ENCODE results near the gene IL27RA.
A peak's percentile ranks its signal among the peaks of the same experiment; 100 is the strongest.

The IL27RA gene

DNA sequence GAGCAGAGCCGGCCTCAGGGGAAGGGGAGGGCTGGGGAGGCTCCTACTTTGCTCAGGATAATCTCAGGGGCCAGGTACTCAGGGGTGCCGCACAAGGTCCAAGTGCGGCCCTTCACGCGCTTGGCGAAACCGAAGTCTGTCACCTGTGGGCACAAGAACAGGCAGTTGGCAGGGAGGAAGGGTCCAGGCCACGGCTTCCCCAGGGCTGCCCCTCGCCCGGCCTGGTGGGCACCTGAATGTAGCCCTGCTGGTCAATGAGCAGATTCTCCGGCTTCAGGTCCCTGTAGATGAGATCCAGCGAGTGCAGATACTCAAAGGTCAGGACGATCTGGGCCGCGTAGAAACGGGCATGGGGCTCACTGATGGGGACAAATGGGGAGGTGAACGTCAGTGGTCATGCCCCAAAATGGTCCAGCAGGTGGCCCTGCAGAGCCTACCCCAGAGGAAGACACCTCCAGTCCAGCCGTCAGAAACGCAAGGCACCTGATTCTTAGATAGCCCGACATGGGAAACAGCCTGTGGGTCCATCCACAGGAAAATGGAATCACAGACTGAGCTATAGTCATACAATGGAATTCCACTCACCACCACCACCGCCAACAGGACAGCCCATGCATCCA is 66.1 kb downstream of the IL27RA start:
- H2BK12ac ChIP-seq (ENCODE audit: low read length), result no peak overlapping the region
- H2AFZ ChIP-seq (ENCODE audit: low read length), result no peak overlapping the region
- H3K4me3 ChIP-seq (ENCODE audit: low read length in 2 of 2), result no peak overlapping the region
- H3K27ac ChIP-seq (replicated peaks; ENCODE audit: low read length), result no peak overlapping the region
- no peak for DNase-seq (ENCODE audit: low spot score)
- H3K4ac ChIP-seq (ENCODE audit: low read length), result no peak overlapping the region
- no peaks in the 10 kb centered on the region for H3K27me3 ChIP-seq (ENCODE audit: control insufficient read depth in 3 of 3, insufficient read depth in 3 of 3, low read depth in 1 of 3, low read length in 3 of 3)
- no peak overlapping the region for H3K18ac ChIP-seq (ENCODE audit: low read length)
- H3K23ac ChIP-seq (ENCODE audit: low read depth, low read length, poor library complexity), result peak overlapping the region; percentile 37
- H2BK120ac ChIP-seq (ENCODE audit: low read depth, low read length), result no peak overlapping the region
- no peak overlapping the region for H2AK5ac ChIP-seq (ENCODE audit: low read depth, low read length)
- WGBS, 2 donors (ENCODE audit: extremely low coverage in 2 of 2, insufficient read length in 2 of 2, insufficient replicate concordance in 1 of 2), result no CpG with 5 or more reads among the region's 21 CpGs
- H3K14ac ChIP-seq (ENCODE audit: low read length), result no peak overlapping the region
- H2BK5ac ChIP-seq (ENCODE audit: low read length), result no peak overlapping the region
- H3K36me3 ChIP-seq (replicated peaks in 1 of 2; ENCODE audit: control insufficient read depth in 2 of 2, insufficient read depth in 2 of 2, low read length in 2 of 2), result peaks cover 10 to 60% of the 10 kb centered on the region in 2 donors
- H2BK15ac ChIP-seq (ENCODE audit: low read length), result no peak overlapping the region
- no peak overlapping the region for H4K8ac ChIP-seq (ENCODE audit: low read depth, low read length)
- no peaks in the 10 kb centered on the region for H3K4me1 ChIP-seq (ENCODE audit: control insufficient read depth in 2 of 2, insufficient read depth in 1 of 2, low read depth in 1 of 2, low read length in 2 of 2)
- H3K9me3 ChIP-seq (replicated peaks in 1 of 2; ENCODE audit: control insufficient read depth in 2 of 2, insufficient read depth in 1 of 2, low read depth in 1 of 2, low read length in 2 of 2), result peaks cover 10 to 11% of the 10 kb centered on the region in 2 donors
- no peaks in the 10 kb centered on the region for H3K79me1 ChIP-seq (ENCODE audit: low read depth, low read length)
- H3K4me2 ChIP-seq (ENCODE audit: insufficient read depth, low read length, poor library complexity, severe bottlenecking), result no peak overlapping the region
- no peak overlapping the region for H3K9ac ChIP-seq (ENCODE audit: low read depth, low read length, poor library complexity)
- no peak overlapping the region for H4K91ac ChIP-seq (ENCODE audit: low read depth, low read length, poor library complexity)

DNA sequence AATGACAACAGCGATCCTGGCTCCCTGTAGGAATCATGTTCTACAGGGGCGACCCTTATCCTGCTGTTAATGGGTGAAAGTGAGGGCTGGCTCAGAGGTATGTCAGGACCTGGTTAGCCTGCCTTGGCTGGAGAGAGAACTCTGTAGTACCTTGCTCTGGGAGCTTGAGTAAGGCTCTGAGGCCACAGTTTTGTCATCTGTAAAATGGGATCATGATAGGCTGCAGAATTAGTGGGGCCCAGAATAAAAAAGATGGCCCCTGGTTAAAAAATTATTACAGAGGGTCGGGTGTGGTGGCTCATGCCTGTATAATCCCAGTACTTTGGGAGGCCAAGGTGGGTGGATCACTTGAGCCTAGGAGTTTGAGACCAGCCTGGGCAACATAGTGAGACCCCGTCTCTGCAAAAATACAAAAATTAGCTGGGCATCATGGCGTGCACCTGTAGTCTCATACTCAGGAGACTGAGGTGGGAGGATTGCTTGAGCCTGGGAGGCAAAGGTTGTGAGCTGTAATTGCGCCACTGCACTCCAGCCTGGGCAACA is 69.5 kb downstream of the IL27RA start:
- H4K91ac ChIP-seq (ENCODE audit: low read depth, low read length, poor library complexity), result no peak overlapping the region
- DNase-seq (ENCODE audit: low spot score), result no peak
- no peak overlapping the region for H2AK5ac ChIP-seq (ENCODE audit: low read depth, low read length)
- no peak overlapping the region for H4K8ac ChIP-seq (ENCODE audit: low read depth, low read length)
- WGBS, 2 donors (ENCODE audit: extremely low coverage in 2 of 2, insufficient read length in 2 of 2, insufficient replicate concordance in 1 of 2), result no CpG with 5 or more reads among the region's 6 CpGs
- H3K79me1 ChIP-seq (ENCODE audit: low read depth, low read length), result no peaks in the 10 kb centered on the region
- H2BK5ac ChIP-seq (ENCODE audit: low read length), result peak overlapping the region; percentile 4
- H3K27ac ChIP-seq (replicated peaks; ENCODE audit: low read length), result no peak overlapping the region
- H3K4me3 ChIP-seq (ENCODE audit: low read length in 2 of 2), result no peak overlapping the region
- peaks cover 15 to 78% of the 10 kb centered on the region in 2 donors for H3K36me3 ChIP-seq (replicated peaks in 1 of 2; ENCODE audit: control insufficient read depth in 2 of 2, insufficient read depth in 2 of 2, low read length in 2 of 2)
- no peak overlapping the region for H3K23ac ChIP-seq (ENCODE audit: low read depth, low read length, poor library complexity)
- H3K27me3 ChIP-seq (ENCODE audit: control insufficient read depth in 3 of 3, insufficient read depth in 3 of 3, low read depth in 1 of 3, low read length in 3 of 3), result no peaks in the 10 kb centered on the region
- H3K14ac ChIP-seq (ENCODE audit: low read length), result no peak overlapping the region
- no peak overlapping the region for H2BK15ac ChIP-seq (ENCODE audit: low read length)
- H3K4me1 ChIP-seq (ENCODE audit: control insufficient read depth in 2 of 2, insufficient read depth in 1 of 2, low read depth in 1 of 2, low read length in 2 of 2), result no peaks in the 10 kb centered on the region
- H3K9me3 ChIP-seq (replicated peaks in 1 of 2; ENCODE audit: control insufficient read depth in 2 of 2, insufficient read depth in 1 of 2, low read depth in 1 of 2, low read length in 2 of 2), result peaks cover 0 to 3% of the 10 kb centered on the region in 2 donors
- H3K18ac ChIP-seq (ENCODE audit: low read length), result no peak overlapping the region
- no peak overlapping the region for H3K4ac ChIP-seq (ENCODE audit: low read length)
- no peak overlapping the region for H3K9ac ChIP-seq (ENCODE audit: low read depth, low read length, poor library complexity)
- H2AFZ ChIP-seq (ENCODE audit: low read length), result no peak overlapping the region
- H2BK120ac ChIP-seq (ENCODE audit: low read depth, low read length), result no peak overlapping the region
- H2BK12ac ChIP-seq (ENCODE audit: low read length), result no peak overlapping the region
- no peak overlapping the region for H3K4me2 ChIP-seq (ENCODE audit: insufficient read depth, low read length, poor library complexity, severe bottlenecking)

DNA sequence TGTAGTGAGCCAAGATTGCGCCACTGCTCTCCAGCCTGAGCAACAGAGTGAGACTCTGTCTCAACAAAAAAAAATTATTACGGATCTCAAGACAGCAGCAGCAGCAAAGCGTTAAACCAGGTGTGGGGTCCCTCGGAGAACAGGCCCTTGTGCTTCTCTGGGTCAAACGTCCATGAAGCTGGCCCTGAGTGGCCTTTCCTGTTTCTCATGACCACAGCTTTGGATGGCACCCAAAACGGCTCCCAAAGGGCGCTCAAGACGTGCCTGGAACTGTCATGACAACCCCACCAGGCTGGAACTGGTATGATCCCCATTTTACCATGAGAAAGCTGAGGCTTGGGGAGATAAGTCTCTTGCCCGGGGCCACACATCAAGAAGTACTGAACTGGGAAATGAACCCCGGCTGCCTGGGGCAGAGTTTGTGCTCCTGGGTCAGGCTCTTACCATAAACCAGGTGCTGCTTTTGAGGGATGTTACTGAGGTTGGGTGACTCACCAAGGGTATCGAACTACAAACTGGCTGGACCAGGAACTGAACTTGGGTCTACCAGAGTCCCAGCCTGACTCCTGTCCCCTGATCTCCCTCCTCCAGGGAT is 70.6 kb downstream of the IL27RA start:
- no peak overlapping the region for H2BK120ac ChIP-seq (ENCODE audit: low read depth, low read length)
- H3K14ac ChIP-seq (ENCODE audit: low read length), result no peak overlapping the region
- H3K4me3 ChIP-seq (ENCODE audit: low read length in 2 of 2), result no peak overlapping the region
- H2AFZ ChIP-seq (ENCODE audit: low read length), result no peak overlapping the region
- no peak overlapping the region for H3K4ac ChIP-seq (ENCODE audit: low read length)
- no peak overlapping the region for H2BK5ac ChIP-seq (ENCODE audit: low read length)
- no peak overlapping the region for H2BK15ac ChIP-seq (ENCODE audit: low read length)
- H3K27ac ChIP-seq (replicated peaks; ENCODE audit: low read length), result no peak overlapping the region
- no peak overlapping the region for H3K18ac ChIP-seq (ENCODE audit: low read length)
- H3K36me3 ChIP-seq (replicated peaks in 1 of 2; ENCODE audit: control insufficient read depth in 2 of 2, insufficient read depth in 2 of 2, low read length in 2 of 2), result peaks cover 13 to 75% of the 10 kb centered on the region in 2 donors
- no peaks in the 10 kb centered on the region for H3K27me3 ChIP-seq (ENCODE audit: control insufficient read depth in 3 of 3, insufficient read depth in 3 of 3, low read depth in 1 of 3, low read length in 3 of 3)
- H3K9ac ChIP-seq (ENCODE audit: low read depth, low read length, poor library complexity), result no peak overlapping the region
- H2BK12ac ChIP-seq (ENCODE audit: low read length), result no peak overlapping the region
- no peak overlapping the region for H3K23ac ChIP-seq (ENCODE audit: low read depth, low read length, poor library complexity)
- H2AK5ac ChIP-seq (ENCODE audit: low read depth, low read length), result no peak overlapping the region
- H4K8ac ChIP-seq (ENCODE audit: low read depth, low read length), result no peak overlapping the region
- peaks cover 0 to 3% of the 10 kb centered on the region in 2 donors for H3K9me3 ChIP-seq (replicated peaks in 1 of 2; ENCODE audit: control insufficient read depth in 2 of 2, insufficient read depth in 1 of 2, low read depth in 1 of 2, low read length in 2 of 2)
- no peak overlapping the region for H4K91ac ChIP-seq (ENCODE audit: low read depth, low read length, poor library complexity)
- no peak for DNase-seq (ENCODE audit: low spot score)
- no peaks in the 10 kb centered on the region for H3K79me1 ChIP-seq (ENCODE audit: low read depth, low read length)
- WGBS, 2 donors (ENCODE audit: extremely low coverage in 2 of 2, insufficient read length in 2 of 2, insufficient replicate concordance in 1 of 2), result no CpG with 5 or more reads among the region's 11 CpGs
- no peaks in the 10 kb centered on the region for H3K4me1 ChIP-seq (ENCODE audit: control insufficient read depth in 2 of 2, insufficient read depth in 1 of 2, low read depth in 1 of 2, low read length in 2 of 2)
- H3K4me2 ChIP-seq (ENCODE audit: insufficient read depth, low read length, poor library complexity, severe bottlenecking), result no peak overlapping the region

DNA sequence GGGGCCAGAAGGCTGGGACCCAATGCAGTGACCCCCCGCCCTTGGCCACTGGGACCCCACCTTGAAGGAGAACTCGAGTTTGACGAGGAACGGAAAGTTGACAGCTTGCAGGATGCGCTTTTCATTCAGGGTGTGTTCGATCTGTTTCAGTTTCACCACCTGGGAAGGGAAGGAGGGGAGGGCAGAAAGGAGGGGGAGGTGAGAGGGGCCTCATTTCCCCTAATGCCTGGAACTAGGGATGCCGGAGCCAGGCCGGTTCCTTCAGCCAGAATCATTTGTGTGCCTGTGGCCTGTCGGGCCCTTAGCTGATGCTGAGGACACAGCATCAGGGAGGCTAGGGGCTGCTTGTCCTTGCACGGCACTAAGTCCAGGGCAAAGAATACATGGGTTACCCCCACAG is 71.2 kb downstream of the IL27RA start:
- no peak overlapping the region for H3K14ac ChIP-seq (ENCODE audit: low read length)

More for the DNA sequence above, 71.2 kb downstream of the IL27RA start:
- Histone ChIP-seq H2BK5ac (ENCODE audit: low read length) (no peak overlapping the region), H3K9me3 (replicated peaks in 1 of 2; ENCODE audit: control insufficient read depth in 2 of 2, insufficient read depth in 1 of 2, low read depth in 1 of 2, low read length in 2 of 2) (peaks cover 0 to 3% of the 10 kb centered on the region in 2 donors), H4K91ac (ENCODE audit: low read depth, low read length, poor library complexity) (no peak overlapping the region), H2AK5ac (ENCODE audit: low read depth, low read length) (no peak overlapping the region), H3K27me3 (ENCODE audit: control insufficient read depth in 3 of 3, insufficient read depth in 3 of 3, low read depth in 1 of 3, low read length in 3 of 3) (no peaks in the 10 kb centered on the region), H3K79me1 (ENCODE audit: low read depth, low read length) (no peaks in the 10 kb centered on the region), H2AFZ (ENCODE audit: low read length) (no peak overlapping the region), H4K8ac (ENCODE audit: low read depth, low read length) (no peak overlapping the region), H3K36me3 (replicated peaks in 1 of 2; ENCODE audit: control insufficient read depth in 2 of 2, insufficient read depth in 2 of 2, low read length in 2 of 2) (peaks cover 13 to 72% of the 10 kb centered on the region in 2 donors), H2BK120ac (ENCODE audit: low read depth, low read length) (no peak overlapping the region), H2BK12ac (ENCODE audit: low read length) (no peak overlapping the region), H3K9ac (ENCODE audit: low read depth, low read length, poor library complexity) (no peak overlapping the region), H3K23ac (ENCODE audit: low read depth, low read length, poor library complexity) (no peak overlapping the region), H2BK15ac (ENCODE audit: low read length) (no peak overlapping the region), H3K27ac (replicated peaks; ENCODE audit: low read length) (no peak overlapping the region), H3K4me3 (ENCODE audit: low read length in 2 of 2) (no peak overlapping the region), H3K18ac (ENCODE audit: low read length) (no peak overlapping the region), H3K4me2 (ENCODE audit: insufficient read depth, low read length, poor library complexity, severe bottlenecking) (no peak overlapping the region), H3K4me1 (ENCODE audit: control insufficient read depth in 2 of 2, insufficient read depth in 1 of 2, low read depth in 1 of 2, low read length in 2 of 2) (no peaks in the 10 kb centered on the region), H3K4ac (ENCODE audit: low read length) (no peak overlapping the region)
- WGBS, 2 donors (ENCODE audit: extremely low coverage in 2 of 2, insufficient read length in 2 of 2, insufficient replicate concordance in 1 of 2), result no CpG with 5 or more reads among the region's 10 CpGs
- DNase-seq (ENCODE audit: low spot score), result no peak
